ENCODE results near the gene OR8G1.

DNA sequence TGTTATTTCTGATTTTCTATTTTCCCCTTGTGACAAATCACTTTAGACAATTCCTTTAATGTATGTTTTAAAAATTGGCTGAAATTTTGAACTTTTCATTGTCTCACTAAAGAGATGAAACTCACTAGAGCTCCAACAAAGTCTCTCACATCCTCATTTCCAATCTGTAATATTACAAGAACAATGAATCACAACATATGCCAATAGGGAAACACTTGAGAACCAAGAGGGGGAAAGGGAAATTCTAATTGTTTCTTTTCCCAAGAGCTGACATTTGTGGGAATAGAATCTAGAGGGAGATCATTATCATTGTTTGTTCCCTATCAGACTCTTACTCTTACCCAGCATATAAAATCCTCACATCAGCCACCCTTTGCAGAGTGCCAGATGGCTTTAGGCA lies 29.6 kb upstream of the OR8G1 start:
- TF ChIP-seq POLR2A (IDR thresholded peaks at IDR 0.05) (no peak), EP300 (IDR thresholded peaks at IDR 0.05) (no peak), POLR2AphosphoS5 (IDR thresholded peaks at IDR 0.05) (no peak)
- TF ChIP-seq, protein P1, sequence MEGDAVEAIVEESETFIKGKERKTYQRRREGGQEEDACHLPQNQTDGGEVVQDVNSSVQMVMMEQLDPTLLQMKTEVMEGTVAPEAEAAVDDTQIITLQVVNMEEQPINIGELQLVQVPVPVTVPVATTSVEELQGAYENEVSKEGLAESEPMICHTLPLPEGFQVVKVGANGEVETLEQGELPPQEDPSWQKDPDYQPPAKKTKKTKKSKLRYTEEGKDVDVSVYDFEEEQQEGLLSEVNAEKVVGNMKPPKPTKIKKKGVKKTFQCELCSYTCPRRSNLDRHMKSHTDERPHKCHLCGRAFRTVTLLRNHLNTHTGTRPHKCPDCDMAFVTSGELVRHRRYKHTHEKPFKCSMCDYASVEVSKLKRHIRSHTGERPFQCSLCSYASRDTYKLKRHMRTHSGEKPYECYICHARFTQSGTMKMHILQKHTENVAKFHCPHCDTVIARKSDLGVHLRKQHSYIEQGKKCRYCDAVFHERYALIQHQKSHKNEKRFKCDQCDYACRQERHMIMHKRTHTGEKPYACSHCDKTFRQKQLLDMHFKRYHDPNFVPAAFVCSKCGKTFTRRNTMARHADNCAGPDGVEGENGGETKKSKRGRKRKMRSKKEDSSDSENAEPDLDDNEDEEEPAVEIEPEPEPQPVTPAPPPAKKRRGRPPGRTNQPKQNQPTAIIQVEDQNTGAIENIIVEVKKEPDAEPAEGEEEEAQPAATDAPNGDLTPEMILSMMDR (IDR thresholded peaks at IDR 0.05): no peak

Measured in stomach (tissue), 4 donors.